Activated CD8-positive, alpha-beta memory T cell treated with anti-CD3 and anti-CD28 coated beads for 4 hours (primary cell): ENCODE measurements around the gene RPL28.

Experiments used
- DNase-seq, 2 donors: peaks; one replicate each; pipeline ENCODE4 v3.0.0-alpha.2; 2020; ENCODE audit warnings: low read depth in 2 of 2

The RPL28 gene

DNA sequence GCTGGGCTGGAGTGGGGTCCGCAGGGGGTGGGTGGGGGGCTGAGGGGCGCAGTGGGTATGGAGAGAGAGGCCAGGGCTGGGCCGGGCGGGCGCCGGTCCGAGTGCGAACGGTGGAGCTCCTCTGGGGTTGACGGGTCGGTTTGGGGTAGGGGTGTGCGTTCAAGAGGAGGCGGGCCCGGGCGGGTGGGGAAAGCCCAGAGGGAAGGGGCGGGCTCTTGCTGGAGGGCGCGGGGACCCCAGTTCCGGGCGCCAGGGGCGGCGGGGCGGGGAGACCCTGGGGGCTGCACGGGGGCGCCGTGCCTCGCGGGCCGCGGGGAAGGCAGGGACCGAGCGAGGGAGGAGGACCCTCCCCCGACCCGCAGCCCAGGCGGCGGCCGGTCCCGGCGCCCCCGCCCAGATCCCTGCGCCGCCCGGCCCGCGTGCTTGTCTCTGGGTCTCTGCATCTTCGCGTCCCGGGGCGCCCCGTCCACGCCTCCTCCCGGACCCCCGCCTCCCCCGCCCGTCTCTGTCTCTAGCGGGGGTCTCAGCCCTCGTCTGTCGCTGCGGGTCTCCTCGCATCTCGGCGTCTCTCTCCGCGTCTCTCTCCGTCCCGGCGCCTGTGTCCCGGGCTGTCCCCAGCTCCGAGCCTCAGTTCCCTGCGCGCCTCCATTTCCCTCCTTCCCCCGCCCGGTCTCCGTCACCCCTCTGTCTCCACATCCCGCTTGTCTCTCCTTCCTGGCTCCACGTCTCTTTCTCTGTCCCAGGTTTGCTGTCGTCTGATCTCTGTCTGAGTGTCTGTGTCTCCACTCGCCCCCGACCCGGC, 65.6 kb downstream of the RPL28 start:
- no peak for DNase-seq

DNA sequence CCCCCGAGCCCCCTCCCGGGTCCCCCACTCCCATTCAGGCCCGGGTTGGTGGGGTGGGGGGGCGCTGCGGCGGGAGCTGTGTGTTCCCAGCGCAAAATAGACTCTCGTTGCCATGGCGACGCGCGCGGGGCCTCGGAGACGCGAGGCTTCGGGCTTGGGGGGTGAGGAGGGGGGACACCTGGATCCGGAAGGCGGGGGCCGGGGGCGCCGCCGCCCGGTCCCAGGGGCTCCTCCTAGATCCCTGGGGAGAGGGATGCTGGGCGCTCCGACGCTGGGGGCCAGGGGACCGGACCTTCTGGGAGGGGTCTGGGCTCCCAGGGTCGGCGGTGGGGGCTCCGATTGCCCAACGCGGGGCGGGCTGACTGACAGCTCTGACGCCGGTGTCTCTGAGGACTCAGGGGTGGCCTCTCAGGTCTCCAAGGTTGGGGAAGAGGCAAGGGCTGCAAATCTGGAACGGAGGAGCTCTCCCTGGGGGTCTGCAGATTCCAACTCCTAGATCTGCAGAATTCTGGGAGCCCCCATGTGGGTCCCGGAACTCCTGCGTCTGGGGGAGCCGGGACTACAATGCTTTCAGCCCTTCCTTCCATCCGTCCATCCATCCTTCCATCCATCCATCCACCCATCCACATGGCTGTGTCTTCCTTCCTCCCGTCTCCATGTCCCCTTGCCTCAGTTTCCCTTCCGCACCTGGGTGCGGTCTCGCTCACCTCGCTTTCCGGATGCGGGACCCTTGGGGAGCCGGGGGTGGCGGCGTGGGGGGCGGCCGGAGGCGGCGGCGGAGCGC, 66.4 kb downstream of the RPL28 start:
- DNase-seq: no peak
